Mesenchymal stem cell (in vitro differentiated cells and primary cell): Measurements from ENCODE around the gene TTYH3.

ENCODE experiments used
- DNase-seq: peaks from one replicate; pipeline ENCODE4 v3.0.0-alpha.2; 2013
- H2AFZ ChIP-seq: one replicate; pipeline ENCODE4 v1.6.1; 2013; ENCODE audit warnings: low read depth, mild to moderate bottlenecking, control low read depth, inconsistent platforms, low read length, moderate library complexity
- H2AK5ac ChIP-seq: 2 replicates; pipeline ENCODE4 v1.6.1; 2013; ENCODE audit warnings: low read length, moderate library complexity, mild to moderate bottlenecking, inconsistent platforms; ENCODE audit not compliant: severe bottlenecking
- H2BK120ac ChIP-seq: one replicate; pipeline ENCODE4 v1.6.1; 2013; ENCODE audit warnings: low read depth, mild to moderate bottlenecking, inconsistent platforms, low read length, moderate library complexity
- H2BK12ac ChIP-seq, 2 experiments: one replicate each; pipeline ENCODE4 v1.6.1; 2013; ENCODE audit warnings: inconsistent platforms in 2 of 2, low read length in 2 of 2, mild to moderate bottlenecking in 2 of 2, moderate library complexity in 2 of 2, control low read depth in 1 of 2
- H2BK15ac ChIP-seq: one replicate; pipeline ENCODE4 v1.6.1; 2013; ENCODE audit warnings: mild to moderate bottlenecking, low read depth, inconsistent platforms; ENCODE audit not compliant: poor library complexity, severe bottlenecking
- H2BK5ac ChIP-seq: 2 replicates; pipeline ENCODE4 v1.6.1; 2013; ENCODE audit warnings: low read depth, mild to moderate bottlenecking, low read length, control low read depth, inconsistent platforms; ENCODE audit not compliant: poor library complexity, severe bottlenecking
- H3K14ac ChIP-seq, 2 experiments: one replicate each; pipeline ENCODE4 v1.6.1; 2013; ENCODE audit warnings: inconsistent platforms in 2 of 2, low read length in 2 of 2, control low read depth in 1 of 2, mild to moderate bottlenecking in 1 of 2, moderate library complexity in 1 of 2
- H3K18ac ChIP-seq, 2 experiments: one replicate each; pipeline ENCODE4 v1.6.1; 2013; ENCODE audit warnings: inconsistent platforms in 2 of 2, low read length in 2 of 2, control low read depth in 1 of 2, low read depth in 1 of 2, mild to moderate bottlenecking in 1 of 2
- H3K23ac ChIP-seq, 2 experiments: one replicate each; pipeline ENCODE4 v1.6.1; 2013; ENCODE audit warnings: inconsistent platforms in 2 of 2, low read length in 2 of 2, mild to moderate bottlenecking in 2 of 2, moderate library complexity in 2 of 2, control low read depth in 1 of 2
- H3K27ac ChIP-seq: 2 replicates; pipeline ENCODE4 v1.5.1; 2013; ENCODE audit warnings: mild to moderate bottlenecking, moderate library complexity, low read length, control low read depth, inconsistent platforms; ENCODE audit not compliant: poor library complexity, severe bottlenecking
- H3K27me3 ChIP-seq, 2 experiments: 2 replicates each; pipeline versions ENCODE4 v1.6.1 to v1.7.0; 2013; ENCODE audit warnings: low read length in 2 of 2, mild to moderate bottlenecking in 2 of 2, moderate library complexity in 2 of 2, control low read depth in 1 of 2, inconsistent platforms in 1 of 2; ENCODE audit not compliant: control insufficient read depth in 1 of 2, insufficient read depth in 1 of 2
- H3K36me3 ChIP-seq, 2 experiments: 2 replicates each; pipeline versions ENCODE4 v1.6.1 to v1.7.0; 2013; ENCODE audit warnings: low read length in 2 of 2, control low read depth in 1 of 2, inconsistent platforms in 1 of 2, low read depth in 1 of 2, mild to moderate bottlenecking in 1 of 2; ENCODE audit not compliant: insufficient read depth in 2 of 2, control insufficient read depth in 1 of 2
- H3K4ac ChIP-seq, 2 experiments: one replicate each; pipeline ENCODE4 v1.6.1; 2013; ENCODE audit warnings: inconsistent platforms in 2 of 2, low read length in 2 of 2, mild to moderate bottlenecking in 2 of 2, moderate library complexity in 2 of 2, control low read depth in 1 of 2, low read depth in 1 of 2
- H3K4me1 ChIP-seq: 2 replicates; pipeline ENCODE4 v1.6.1; 2013; ENCODE audit warnings: low read depth, low read length, control low read depth; ENCODE audit not compliant: control insufficient read depth, insufficient read depth
- H3K4me2 ChIP-seq: 2 replicates; pipeline ENCODE4 v1.6.1; 2013; ENCODE audit warnings: low read length, mild to moderate bottlenecking, inconsistent platforms; ENCODE audit not compliant: poor library complexity, severe bottlenecking
- H3K4me3 ChIP-seq, 2 experiments: 2 replicates each; pipeline versions ENCODE4 v1.5.1 to v1.7.0; 2013; ENCODE audit warnings: low read length in 2 of 2, mild to moderate bottlenecking in 2 of 2, control low read depth in 1 of 2, low read depth in 1 of 2; ENCODE audit not compliant: insufficient read depth in 1 of 2
- H3K79me1 ChIP-seq: replicated peaks from 2 replicates; pipeline ENCODE4 v1.6.1; 2013; ENCODE audit warnings: mild to moderate bottlenecking, control low read depth, low read length, inconsistent platforms; ENCODE audit not compliant: poor library complexity, severe bottlenecking
- H3K9ac ChIP-seq: 2 replicates; pipeline ENCODE4 v1.7.0; 2013; ENCODE audit warnings: mild to moderate bottlenecking, low read length, moderate library complexity
- H3K9me3 ChIP-seq: 2 replicates; pipeline ENCODE4 v1.7.0; 2013; ENCODE audit warnings: mild to moderate bottlenecking, low read length; ENCODE audit not compliant: control insufficient read depth
- H4K8ac ChIP-seq: one replicate; pipeline ENCODE4 v1.6.1; 2013; ENCODE audit warnings: inconsistent platforms, mild to moderate bottlenecking, low read length, moderate library complexity
- H4K91ac ChIP-seq: one replicate; pipeline ENCODE4 v1.6.1; 2013; ENCODE audit warnings: mild to moderate bottlenecking, low read length, inconsistent platforms
- WGBS: methylation state at CpG from one replicate; pipeline ENCODE4 v1.1.7; 2013; ENCODE audit warnings: mixed read lengths; 5-methylcytosine and 5-hydroxymethylcytosine counted together

The TTYH3 gene

GRCh38 chr7:2700141-2700850 is 68.5 kb downstream of the TTYH3 start:
- no peak overlapping the region for H2BK12ac ChIP-seq
- 88% methylated on average over 40 of the region's 40 CpGs for WGBS
- no peak overlapping the region for H2BK120ac ChIP-seq
- H3K36me3 ChIP-seq, result peaks cover 0 to 12% of the 10 kb centered on the region in 2 experiments
- no peak overlapping the region for H4K91ac ChIP-seq
- no peak overlapping the region for H3K14ac ChIP-seq
- H2AK5ac ChIP-seq, result no peak overlapping the region
- H2AFZ ChIP-seq, result no peak overlapping the region
- H3K79me1 ChIP-seq, result no peaks in the 10 kb centered on the region
- H3K4me3 ChIP-seq, result no peak overlapping the region
- H3K23ac ChIP-seq, result no peak overlapping the region
- H3K27me3 ChIP-seq, result peaks cover 10 to 21% of the 10 kb centered on the region in 2 experiments
- no peak overlapping the region for H3K27ac ChIP-seq
- H3K9me3 ChIP-seq, result no peaks in the 10 kb centered on the region
- H2BK5ac ChIP-seq, result no peak overlapping the region
- H3K4ac ChIP-seq, result no peak overlapping the region
- no peak overlapping the region for H3K18ac ChIP-seq
- DNase-seq, result no peak
- no peak overlapping the region for H4K8ac ChIP-seq
- no peak overlapping the region for H2BK15ac ChIP-seq
- no peaks in the 10 kb centered on the region for H3K4me1 ChIP-seq
- no peak overlapping the region for H3K4me2 ChIP-seq
- no peak overlapping the region for H3K9ac ChIP-seq

GRCh38 chr7:2701424-2701823 is 69.6 kb downstream of the TTYH3 start:
- no peak overlapping the region for H4K8ac ChIP-seq
- no peak overlapping the region for H3K18ac ChIP-seq
- H3K4ac ChIP-seq, result no peak overlapping the region
- H3K4me3 ChIP-seq, result peak overlapping the region in 1 of 2 experiments; percentile 55
- peaks cover 0 to 12% of the 10 kb centered on the region in 2 experiments for H3K36me3 ChIP-seq
- H4K91ac ChIP-seq, result peak overlapping the region; percentile 45
- H3K79me1 ChIP-seq, result no peaks in the 10 kb centered on the region
- no peak overlapping the region for H2BK15ac ChIP-seq
- no peaks in the 10 kb centered on the region for H3K9me3 ChIP-seq
- H2AK5ac ChIP-seq, result no peak overlapping the region
- peaks cover 10 to 21% of the 10 kb centered on the region in 2 experiments for H3K27me3 ChIP-seq
- no peak overlapping the region for H2BK5ac ChIP-seq
- H2BK120ac ChIP-seq, result no peak overlapping the region
- H2BK12ac ChIP-seq, result no peak overlapping the region
- DNase-seq, result no peak
- peak overlapping the region; percentile 75 for H3K9ac ChIP-seq
- H3K4me2 ChIP-seq, result no peak overlapping the region
- H3K23ac ChIP-seq, result no peak overlapping the region
- H3K4me1 ChIP-seq, result no peaks in the 10 kb centered on the region
- 95% methylated on average over 17 of the region's 17 CpGs for WGBS
- H3K27ac ChIP-seq, result no peak overlapping the region
- no peak overlapping the region for H2AFZ ChIP-seq
- H3K14ac ChIP-seq, result peak overlapping the region in 1 of 2 experiments; percentile 85

- no peak overlapping the region for H4K8ac ChIP-seq
Measured at GRCh38 chr7:2701832-2702593, 70.2 kb downstream of the TTYH3 start.

GRCh38 chr7:2702594-2702957 is 70.8 kb downstream of the TTYH3 start:
- Histone ChIP-seq H3K4ac (no peak overlapping the region), H2BK120ac (no peak overlapping the region), H2AK5ac (no peak overlapping the region), H3K27ac (no peak overlapping the region), H2BK5ac (no peak overlapping the region), H3K79me1 (no peaks in the 10 kb centered on the region), H2BK15ac (no peak overlapping the region), H3K4me2 (no peak overlapping the region), H3K27me3 (peaks cover 10 to 21% of the 10 kb centered on the region in 2 experiments), H3K14ac (no peak overlapping the region), H3K23ac (no peak overlapping the region), H3K9me3 (no peaks in the 10 kb centered on the region), H3K36me3 (peaks cover 0 to 12% of the 10 kb centered on the region in 2 experiments), H4K8ac (no peak overlapping the region), H3K18ac (no peak overlapping the region), H3K9ac (peak overlapping the region; percentile 26), H3K4me3 (no peak overlapping the region), H2AFZ (no peak overlapping the region), H2BK12ac (no peak overlapping the region), H4K91ac (no peak overlapping the region), H3K4me1 (no peaks in the 10 kb centered on the region)
- 96% methylated on average over 22 of the region's 22 CpGs for WGBS
- DNase-seq, result no peak

More at GRCh38 chr7:2701832-2702593, 70.2 kb downstream of the TTYH3 start:
- H3K23ac ChIP-seq, result no peak overlapping the region
- no peak overlapping the region for H2AK5ac ChIP-seq
- H3K4me2 ChIP-seq, result no peak overlapping the region
- no peak overlapping the region for H4K91ac ChIP-seq
- H3K9ac ChIP-seq, result peak overlapping the region; percentile 75
- H3K27me3 ChIP-seq, result peaks cover 10 to 21% of the 10 kb centered on the region in 2 experiments
- H2AFZ ChIP-seq, result no peak overlapping the region
- 83% methylated on average over 12 of the region's 12 CpGs for WGBS
- H3K4ac ChIP-seq, result no peak overlapping the region
- H2BK15ac ChIP-seq, result peak overlapping the region; percentile 84
- no peaks in the 10 kb centered on the region for H3K9me3 ChIP-seq
- H3K79me1 ChIP-seq, result no peaks in the 10 kb centered on the region
- no peak overlapping the region for H2BK12ac ChIP-seq
- no peak overlapping the region for H3K14ac ChIP-seq
- no peak overlapping the region for H2BK120ac ChIP-seq
- H3K18ac ChIP-seq, result peak overlapping the region in 1 of 2 experiments; percentile 14
- H3K4me1 ChIP-seq, result no peaks in the 10 kb centered on the region
- no peak overlapping the region for H3K27ac ChIP-seq
- peak overlapping the region in 1 of 2 experiments; percentile 55 for H3K4me3 ChIP-seq
- no peak for DNase-seq
- H3K36me3 ChIP-seq, result peaks cover 0 to 12% of the 10 kb centered on the region in 2 experiments
- no peak overlapping the region for H2BK5ac ChIP-seq
